Neural cell (in vitro differentiated cells): ENCODE results near the gene BCL2A1. TPM values are rescaled to one million over a fixed set of nuclear protein-coding genes. Genes with fewer than 3 reads are reported as not detected.
"Not testable (repeated sequence)": the region's sequence is repeated elsewhere in the genome, so short reads cannot be mapped to it uniquely, and the experiment has no call there.

Source experiments
- H2AFZ ChIP-seq: fragments of 200-600, 300-800 bp; sonication (generic), shearing (Covaris generic); 2 replicates; pipeline ENCODE4 v1.6.0; 2014; ENCODE audit warnings: low read depth, mild to moderate bottlenecking, antibody characterized with exemption, low read length, moderate library complexity
- H3F3A ChIP-seq: fragments of 200-600 bp; shearing (Covaris generic); 2 replicates; pipeline ENCODE4 v1.6.1; 2016; ENCODE audit warnings: mild to moderate bottlenecking, moderate library complexity, mixed read lengths, antibody characterized with exemption, low read length; ENCODE audit not compliant: insufficient read depth, poor library complexity, severe bottlenecking
- H3K27ac ChIP-seq: fragments of 200-600, 300-800 bp; sonication (generic), shearing (Covaris generic); 2 replicates; pipeline ENCODE4 v1.5.1; 2014; ENCODE audit warnings: mild to moderate bottlenecking, low read length, moderate library complexity
- H3K27me3 ChIP-seq: fragments of 300-800, 200-600 bp; sonication (generic), shearing (Covaris generic); 2 replicates; pipeline ENCODE4 v1.6.0; 2014; ENCODE audit warnings: mild to moderate bottlenecking, low read depth, low read length, moderate library complexity; ENCODE audit not compliant: insufficient read depth
- H3K36me3 ChIP-seq: fragments of 300-800, 200-600 bp; sonication (generic), shearing (Covaris generic); 2 replicates; pipeline ENCODE4 v1.5.1; 2014; ENCODE audit warnings: mild to moderate bottlenecking, antibody characterized with exemption, low read length, moderate library complexity; ENCODE audit not compliant: insufficient read depth
- H3K4me2 ChIP-seq: fragments of 300-800, 200-600 bp; sonication (generic), shearing (Covaris generic); 2 replicates; pipeline ENCODE4 v1.6.0; 2014; ENCODE audit warnings: mild to moderate bottlenecking, low read length
- H3K4me3 ChIP-seq: fragments of 300-800, 200-600 bp; sonication (generic), shearing (Covaris generic); 2 replicates; pipeline ENCODE4 v1.5.1; 2014; ENCODE audit warnings: mild to moderate bottlenecking, low read length, moderate library complexity
- H3K79me2 ChIP-seq: fragments of 200-600 bp; shearing (Covaris generic); replicated peaks from 2 replicates; pipeline ENCODE4 v1.6.0; 2014; ENCODE audit warnings: mild to moderate bottlenecking, low read length, moderate library complexity; ENCODE audit not compliant: insufficient read depth
- H3K9ac ChIP-seq: fragments of 300-800, 200-600 bp; sonication (generic), shearing (Covaris generic); 2 replicates; pipeline ENCODE4 v1.6.1; 2016; ENCODE audit warnings: mild to moderate bottlenecking, low read length, mixed read lengths
- H3K9me2 ChIP-seq: fragments of 200-600 bp; shearing (Covaris generic); 2 replicates; pipeline ENCODE4 v1.6.1; 2016; ENCODE audit warnings: mild to moderate bottlenecking, low read length, mixed read lengths; ENCODE audit not compliant: insufficient read depth
- H3K9me3 ChIP-seq: fragments of 200-600, 300-800 bp; sonication (generic), shearing (Covaris generic); 2 replicates; pipeline ENCODE4 v1.6.1; 2016; ENCODE audit warnings: mild to moderate bottlenecking, mixed run types, low read length, moderate library complexity, mixed read lengths
- H4K20me1 ChIP-seq: fragments of 200-600 bp; shearing (Covaris generic); 2 replicates; pipeline ENCODE4 v1.6.1; 2016; ENCODE audit warnings: mild to moderate bottlenecking, mixed run types; ENCODE audit not compliant: insufficient read depth
- CTCF ChIP-seq: fragments of 450-650 bp; IDR thresholded peaks from 2 replicates; pipeline ENCODE4 v1.5.1; 2014; ENCODE audit warnings: antibody characterized with exemption, mild to moderate bottlenecking, moderate library complexity; ENCODE audit not compliant: poor library complexity, severe bottlenecking
- EP300 ChIP-seq: fragments of 450-650 bp; conservative IDR thresholded peaks from 2 replicates; pipeline ENCODE4 v1.6.1; 2014; ENCODE audit warnings: antibody characterized with exemption, mild to moderate bottlenecking, moderate library complexity; ENCODE audit not compliant: poor library complexity, severe bottlenecking
- EZH2 ChIP-seq: fragments of 200-600, 300-800 bp; shearing (Covaris generic), sonication (generic); IDR thresholded peaks from 2 replicates; pipeline ENCODE4 v1.6.1; 2014; ENCODE audit warnings: antibody characterized with exemption, low read length, borderline replicate concordance, mild to moderate bottlenecking; ENCODE audit not compliant: insufficient read depth, poor library complexity, severe bottlenecking
- MXI1 ChIP-seq: fragments of 450-650 bp; conservative IDR thresholded peaks from 2 replicates; pipeline ENCODE4 v1.6.1; 2014; ENCODE audit warnings: antibody characterized with exemption, mild to moderate bottlenecking; ENCODE audit not compliant: poor library complexity, severe bottlenecking
- POLR2AphosphoS5 ChIP-seq: IDR thresholded peaks from 2 replicates; pipeline ENCODE4 v1.6.1; 2012
- RAD21 ChIP-seq: fragments of 450-650 bp; conservative IDR thresholded peaks from 2 replicates; pipeline ENCODE4 v1.6.1; 2014; ENCODE audit warnings: antibody characterized with exemption, mild to moderate bottlenecking, moderate library complexity
- SMC3 ChIP-seq: fragments of 450-650 bp; conservative IDR thresholded peaks from 2 replicates; pipeline ENCODE4 v1.6.1; 2014; ENCODE audit warnings: antibody characterized with exemption, mild to moderate bottlenecking, moderate library complexity; ENCODE audit not compliant: poor library complexity
- TAF1 ChIP-seq: IDR thresholded peaks from 2 replicates; pipeline ENCODE4 v1.6.1; 2012; ENCODE audit warnings: low read depth
- polyA plus RNA-seq: library from polyadenylated mRNA; depleted of rRNA; stranded (reverse); fragments of >200 nt; gene quantifications from 2 replicates; pipeline ENCODE4 v1.2.3, GENCODE V29; 2014
- TF ChIP-seq, protein P1 (sequence below): IDR thresholded peaks from 2 replicates; pipeline ENCODE4 v1.6.1; 2012; ENCODE audit warnings: borderline replicate concordance

BCL2A1 gene
- polyA plus RNA-seq, 1 donor from 2014 or later: not detected

DNA sequence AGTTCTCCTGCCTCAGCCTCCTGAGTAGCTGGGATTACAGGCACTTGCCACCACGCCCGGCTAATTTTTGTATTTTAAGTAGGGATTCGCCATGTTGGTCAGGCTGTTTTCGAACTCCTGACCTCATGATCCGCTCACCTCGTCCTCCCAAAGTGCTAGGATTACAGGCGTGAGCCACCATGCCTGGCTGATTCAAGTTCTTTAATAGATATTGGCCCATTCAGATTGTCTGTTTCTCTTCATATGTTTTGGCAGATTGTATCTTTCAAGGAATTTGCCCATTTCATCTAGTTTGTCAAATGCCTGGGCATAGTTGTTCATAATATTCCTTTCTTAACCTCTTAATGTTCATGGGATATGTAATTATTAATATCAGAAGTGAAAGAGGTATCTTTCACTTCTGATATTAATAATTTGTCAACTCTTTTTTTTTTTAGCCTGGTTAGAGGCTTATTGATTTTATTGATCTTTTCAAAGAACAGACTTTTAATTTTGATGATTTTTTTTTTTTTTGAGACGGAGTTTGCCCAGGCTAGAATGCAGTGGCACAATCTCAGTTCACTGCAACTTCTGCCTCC, 48.3 kb upstream of the BCL2A1 start:
- H2AFZ ChIP-seq: no peak overlapping the region

DNA sequence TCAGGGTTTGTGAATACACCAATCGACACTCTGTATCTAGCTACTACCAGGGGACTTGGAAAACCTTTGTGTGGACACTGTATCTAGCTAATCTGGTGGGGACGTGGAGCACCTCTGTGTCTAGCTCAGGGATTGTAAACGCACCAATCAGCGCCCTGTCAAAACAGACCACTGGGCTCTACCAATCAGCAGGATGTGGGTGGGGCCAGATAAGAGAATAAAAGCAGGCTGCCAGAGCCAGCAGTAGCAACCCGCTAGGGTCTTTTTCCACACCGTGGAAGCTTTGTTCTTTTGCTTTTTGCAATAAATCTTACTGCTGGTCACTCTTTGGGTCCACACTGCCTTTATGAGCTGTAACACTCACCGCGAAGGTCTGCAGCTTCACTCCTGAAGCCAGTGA, 46.1 kb upstream of the BCL2A1 start:
- H3K9ac ChIP-seq, H2AFZ ChIP-seq, H3F3A ChIP-seq, H3K9me2 ChIP-seq, H3K9me3 ChIP-seq, H3K36me3 ChIP-seq, H3K79me2 ChIP-seq, H3K27ac ChIP-seq, H3K4me2 ChIP-seq, H3K4me3 ChIP-seq, H3K27me3 ChIP-seq, H4K20me1 ChIP-seq: not testable (repeated sequence)

More for the DNA sequence above, 48.3 kb upstream of the BCL2A1 start:
- Histone ChIP-seq H3K9me3 (no peaks in the 10 kb centered on the region), H3K36me3 (no peaks in the 10 kb centered on the region), H3K4me3 (no peak overlapping the region), H3K4me2 (no peak overlapping the region), H3K9me2 (no peaks in the 10 kb centered on the region), H4K20me1 (no peaks in the 10 kb centered on the region), H3K79me2 (no peaks in the 10 kb centered on the region), H3K9ac (no peak overlapping the region), H3K27ac (no peak overlapping the region), H3F3A (no peaks in the 10 kb centered on the region), H3K27me3 (no peaks in the 10 kb centered on the region)
- TF ChIP-seq POLR2AphosphoS5: no peak
- TF ChIP-seq MXI1: no peak
- TF ChIP-seq SMC3: no peak
- TF ChIP-seq EZH2: no peak
- no peak for TF ChIP-seq CTCF
- no peak for TF ChIP-seq EP300

DNA sequence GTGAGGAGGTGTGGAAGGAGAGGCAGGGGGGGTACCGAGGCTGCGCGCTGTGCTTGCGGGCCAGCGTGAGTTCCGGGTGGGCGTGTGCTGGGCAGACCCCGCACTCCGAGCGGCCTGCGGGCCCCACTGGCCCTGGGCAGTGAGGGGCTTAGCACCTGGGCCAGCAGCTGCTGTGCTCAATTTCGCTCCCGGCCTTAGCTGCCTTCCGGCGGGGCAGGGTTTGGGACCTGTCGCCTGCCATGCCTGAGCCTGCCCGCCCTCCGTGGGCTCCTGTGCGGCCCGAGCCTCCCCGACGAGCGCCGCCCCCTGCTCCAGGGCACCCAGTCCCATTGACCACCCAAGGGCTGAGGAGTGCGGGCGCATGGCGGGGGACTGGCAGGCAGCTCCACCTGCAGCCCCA, 45.5 kb upstream of the BCL2A1 start:
- H4K20me1 ChIP-seq, H2AFZ ChIP-seq, H3F3A ChIP-seq, H3K9me3 ChIP-seq, H3K36me3 ChIP-seq, H3K4me2 ChIP-seq, H3K4me3 ChIP-seq, H3K27me3 ChIP-seq, H3K27ac ChIP-seq, H3K9ac ChIP-seq, H3K79me2 ChIP-seq, H3K9me2 ChIP-seq: not testable (repeated sequence)

GRCh38 chr15:80015156-80015555, 44.2 kb upstream of the BCL2A1 start:
- Histone ChIP-seq H3K4me3 (no peak overlapping the region), H3K27me3 (no peaks in the 10 kb centered on the region), H2AFZ (no peak overlapping the region), H3K9me3 (no peaks in the 10 kb centered on the region), H3K4me2 (no peak overlapping the region), H3K79me2 (no peaks in the 10 kb centered on the region), H3K36me3 (no peaks in the 10 kb centered on the region), H3F3A (no peaks in the 10 kb centered on the region), H3K9ac (no peak overlapping the region), H4K20me1 (no peaks in the 10 kb centered on the region), H3K9me2 (no peaks in the 10 kb centered on the region), H3K27ac (no peak overlapping the region)
- no peak for TF ChIP-seq EZH2
- no peak for TF ChIP-seq EP300
- no peak for TF ChIP-seq TAF1
- no peak for TF ChIP-seq RAD21
- no peak for TF ChIP-seq POLR2AphosphoS5
- TF ChIP-seq SMC3: no peak
- TF ChIP-seq, protein P1, sequence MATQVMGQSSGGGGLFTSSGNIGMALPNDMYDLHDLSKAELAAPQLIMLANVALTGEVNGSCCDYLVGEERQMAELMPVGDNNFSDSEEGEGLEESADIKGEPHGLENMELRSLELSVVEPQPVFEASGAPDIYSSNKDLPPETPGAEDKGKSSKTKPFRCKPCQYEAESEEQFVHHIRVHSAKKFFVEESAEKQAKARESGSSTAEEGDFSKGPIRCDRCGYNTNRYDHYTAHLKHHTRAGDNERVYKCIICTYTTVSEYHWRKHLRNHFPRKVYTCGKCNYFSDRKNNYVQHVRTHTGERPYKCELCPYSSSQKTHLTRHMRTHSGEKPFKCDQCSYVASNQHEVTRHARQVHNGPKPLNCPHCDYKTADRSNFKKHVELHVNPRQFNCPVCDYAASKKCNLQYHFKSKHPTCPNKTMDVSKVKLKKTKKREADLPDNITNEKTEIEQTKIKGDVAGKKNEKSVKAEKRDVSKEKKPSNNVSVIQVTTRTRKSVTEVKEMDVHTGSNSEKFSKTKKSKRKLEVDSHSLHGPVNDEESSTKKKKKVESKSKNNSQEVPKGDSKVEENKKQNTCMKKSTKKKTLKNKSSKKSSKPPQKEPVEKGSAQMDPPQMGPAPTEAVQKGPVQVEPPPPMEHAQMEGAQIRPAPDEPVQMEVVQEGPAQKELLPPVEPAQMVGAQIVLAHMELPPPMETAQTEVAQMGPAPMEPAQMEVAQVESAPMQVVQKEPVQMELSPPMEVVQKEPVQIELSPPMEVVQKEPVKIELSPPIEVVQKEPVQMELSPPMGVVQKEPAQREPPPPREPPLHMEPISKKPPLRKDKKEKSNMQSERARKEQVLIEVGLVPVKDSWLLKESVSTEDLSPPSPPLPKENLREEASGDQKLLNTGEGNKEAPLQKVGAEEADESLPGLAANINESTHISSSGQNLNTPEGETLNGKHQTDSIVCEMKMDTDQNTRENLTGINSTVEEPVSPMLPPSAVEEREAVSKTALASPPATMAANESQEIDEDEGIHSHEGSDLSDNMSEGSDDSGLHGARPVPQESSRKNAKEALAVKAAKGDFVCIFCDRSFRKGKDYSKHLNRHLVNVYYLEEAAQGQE: no peak

GRCh38 chr15:80014186-80014585, 43.2 kb upstream of the BCL2A1 start:
- not testable (repeated sequence) for H3K79me2 ChIP-seq, H3K27ac ChIP-seq, H3K36me3 ChIP-seq, H3F3A ChIP-seq, H2AFZ ChIP-seq, H3K4me3 ChIP-seq, H4K20me1 ChIP-seq, H3K9me3 ChIP-seq, H3K9ac ChIP-seq, H3K9me2 ChIP-seq, H3K4me2 ChIP-seq, H3K27me3 ChIP-seq
